Vagina (tissue), 2 donors: Measurements from ENCODE around the gene PGAP2.

Experiments
- CTCF ChIP-seq, 3 experiments: fragments of 450-650 bp in 2 of 3; fragments of 200-600 bp in 1 of 3; sonication (generic) in 1 of 3; IDR thresholded peaks; one replicate each; pipeline ENCODE4 v1.5.1; 2017 to 2019; ENCODE audit warnings: antibody characterized with exemption in 3 of 3, mild to moderate bottlenecking in 2 of 3, moderate library complexity in 2 of 3
- POLR2AphosphoS5 ChIP-seq, 2 donors: sonication (generic); formaldehyde crosslinking; IDR thresholded peaks; one replicate each; pipeline ENCODE4 v1.9.0; 2017; ENCODE audit warnings: antibody characterized with exemption in 2 of 2, mild to moderate bottlenecking in 2 of 2, low read depth in 1 of 2; ENCODE audit not compliant: insufficient read depth in 1 of 2

GRCh38 chr11:3835751-3836150 lies 27.4 kb downstream of the PGAP2 start:
- TF ChIP-seq CTCF (IDR thresholded peaks at IDR 0.05), result no peak
- TF ChIP-seq POLR2AphosphoS5 (IDR thresholded peaks at IDR 0.05; ENCODE audit: insufficient read depth in 1 of 2, low read depth in 1 of 2), result no peak
